Measurements from ENCODE around the gene AMPH.
"Not testable (repeated sequence)": the region's sequence is repeated elsewhere in the genome, so short reads cannot be mapped to it uniquely, and the experiment has no call there.

AMPH gene

GRCh38 chr7:38342135-38342534, 289.0 kb downstream of the AMPH start:
- not testable (repeated sequence) for FAIRE-seq

- not testable (repeated sequence) for FAIRE-seq
These were observed 289.9 kb downstream of the AMPH start for GRCh38 chr7:38341172-38341705.

GRCh38 chr7:38339953-38340819, 291.0 kb downstream of the AMPH start:
- FAIRE-seq = no peak

- not testable (repeated sequence) for FAIRE-seq
These were observed 295.0 kb downstream of the AMPH start for GRCh38 chr7:38336148-38336515.

- no peak for FAIRE-seq
These were observed 295.6 kb downstream of the AMPH start for GRCh38 chr7:38335492-38336147.

- no peak for FAIRE-seq
These were observed 296.1 kb downstream of the AMPH start for GRCh38 chr7:38335128-38335491.

- no peak for FAIRE-seq
These were observed 297.0 kb downstream of the AMPH start for GRCh38 chr7:38334163-38334562.
